Endodermal cell (in vitro differentiated cells): Measurements from ENCODE around the gene KIT. TPM values are rescaled to one million over a fixed set of nuclear protein-coding genes. Genes with fewer than 3 reads are reported as not detected.

ENCODE experiments used
- DNase-seq: peaks from one replicate; pipeline ENCODE4 v3.0.0-alpha.2; 2017
- H3K27ac ChIP-seq: 2 replicates; pipeline ENCODE4 v1.5.1; 2013; ENCODE audit warnings: mild to moderate bottlenecking, low read depth, low read length, moderate library complexity
- H3K27me3 ChIP-seq: 2 replicates; pipeline ENCODE4 v1.6.1; 2013; ENCODE audit warnings: mild to moderate bottlenecking, low read length, moderate library complexity; ENCODE audit not compliant: insufficient read depth, control insufficient read depth, poor library complexity, severe bottlenecking
- H3K36me3 ChIP-seq: 2 replicates; pipeline ENCODE4 v1.7.0; 2013; ENCODE audit warnings: mild to moderate bottlenecking, low read length, moderate library complexity; ENCODE audit not compliant: control insufficient read depth, insufficient read depth
- H3K4me1 ChIP-seq: one replicate; pipeline ENCODE4 v1.7.0; 2013; ENCODE audit warnings: low read length; ENCODE audit not compliant: control insufficient read depth, insufficient read depth
- H3K4me3 ChIP-seq: 2 replicates; pipeline ENCODE4 v1.5.1; 2013; ENCODE audit warnings: mild to moderate bottlenecking, low read length, moderate library complexity
- H3K9ac ChIP-seq: 2 replicates; pipeline ENCODE4 v1.6.1; 2013; ENCODE audit warnings: mild to moderate bottlenecking, low read length, moderate library complexity; ENCODE audit not compliant: poor library complexity, severe bottlenecking; ENCODE audit errors: extremely low read depth
- H3K9me3 ChIP-seq: 2 replicates; pipeline ENCODE4 v1.6.1; 2013; ENCODE audit warnings: mild to moderate bottlenecking, low read length, moderate library complexity; ENCODE audit not compliant: control insufficient read depth
- H3K27ac Mint-ChIP-seq: 2 replicates; pipeline ENCODE4 v1.8.0; 2020; ENCODE audit warnings: mixed read lengths
- H3K27me3 Mint-ChIP-seq: 2 replicates; pipeline ENCODE4 v1.8.0; 2021; ENCODE audit warnings: mild to moderate bottlenecking, mixed read lengths; ENCODE audit not compliant: insufficient read depth
- H3K36me3 Mint-ChIP-seq: 2 replicates; pipeline ENCODE4 v1.8.0; 2020; ENCODE audit warnings: low read depth, mixed read lengths
- H3K4me1 Mint-ChIP-seq: 2 replicates; pipeline ENCODE4 v1.8.0; 2020; ENCODE audit warnings: mixed read lengths
- H3K4me3 Mint-ChIP-seq: 2 replicates; pipeline ENCODE4 v1.8.0; 2020; ENCODE audit warnings: mild to moderate bottlenecking, moderate library complexity, mixed read lengths
- H3K9me3 Mint-ChIP-seq: 2 replicates; pipeline ENCODE4 v1.8.0; 2020; ENCODE audit warnings: mild to moderate bottlenecking, mixed read lengths
- WGBS, 2 experiments: methylation state at CpG; one replicate each; pipeline versions ENCODE4 v1.1.5 to v1.1.7; 2013; ENCODE audit warnings: missing lambda C conversion rate in 2 of 2, mixed read lengths in 1 of 2; ENCODE audit not compliant: insufficient coverage in 1 of 2, insufficient read length in 1 of 2; 5-methylcytosine and 5-hydroxymethylcytosine counted together
- total RNA-seq, 2 donors: library from RNA; stranded (reverse); fragmentation: NEBNext Ultra II Directional in 1 of 2; extraction: Animal tissue kit (Norgen Biotek cat#: 25700) in 1 of 2; gene quantifications; 2 replicates in 1 of 2; 3 replicates in 1 of 2; pipeline ENCODE4 v1.2.1, GENCODE V29; 2021
- TF ChIP-seq, protein P1 (sequence below): fragments of 200-600 bp; sonication (generic); conservative IDR thresholded peaks from 2 replicates; pipeline ENCODE4 v1.5.0; 2021; ENCODE audit warnings: antibody characterized with exemption, mild to moderate bottlenecking

Gene KIT
- total RNA-seq, 2 donors from 2014 or later: 135 to 167 TPM

DNA sequence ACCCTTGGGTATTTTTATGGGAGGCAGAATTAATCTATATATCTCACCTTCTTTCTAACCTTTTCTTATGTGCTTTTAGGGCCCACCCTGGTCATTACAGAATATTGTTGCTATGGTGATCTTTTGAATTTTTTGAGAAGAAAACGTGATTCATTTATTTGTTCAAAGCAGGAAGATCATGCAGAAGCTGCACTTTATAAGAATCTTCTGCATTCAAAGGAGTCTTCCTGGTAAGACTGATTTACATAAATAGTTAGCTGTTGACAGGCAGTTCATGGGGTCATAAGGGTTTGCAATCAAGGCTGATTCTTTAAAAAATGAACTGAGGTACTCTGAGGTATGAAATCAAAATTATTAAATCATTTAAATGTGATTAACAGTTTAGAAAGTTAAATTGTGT is 71.5 kb downstream of the KIT start:
- H3K4me1 Mint-ChIP-seq: peaks cover 4% of the 10 kb centered on the region

DNA sequence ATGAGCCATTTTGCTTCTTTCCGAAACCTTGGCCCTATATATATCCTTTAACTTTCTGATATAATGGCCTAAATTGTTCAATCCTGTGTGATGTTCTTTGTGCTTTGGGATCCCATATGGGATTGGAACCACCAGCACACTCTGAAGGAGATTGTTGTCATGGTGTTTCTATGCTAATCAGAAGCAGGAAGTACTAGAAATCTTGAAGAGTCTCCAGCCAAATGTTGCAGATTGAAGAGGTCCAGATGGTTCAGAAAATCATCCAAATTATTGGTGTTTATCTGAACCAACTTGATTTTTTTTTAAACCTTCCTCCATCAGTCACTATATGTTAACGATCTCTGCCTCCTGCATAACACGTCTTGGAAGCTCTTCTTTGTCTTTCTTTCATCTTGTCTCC is 72.8 kb downstream of the KIT start:
- no peak for DNase-seq
- Histone ChIP-seq H3K4me1 (no peaks in the 10 kb centered on the region), H3K36me3 (peaks cover 100% of the 10 kb centered on the region), H3K9ac (no peak overlapping the region), H3K9me3 (no peaks in the 10 kb centered on the region), H3K27me3 (no peaks in the 10 kb centered on the region), H3K27ac (no peak overlapping the region), H3K4me3 (no peak overlapping the region)
- Mint-ChIP-seq H3K27me3 (no peaks in the 10 kb centered on the region), H3K27ac (no peak overlapping the region), H3K4me3 (no peak overlapping the region), H3K36me3 (peaks cover 83% of the 10 kb centered on the region), H3K9me3 (no peaks in the 10 kb centered on the region), H3K4me1 (peaks cover 4% of the 10 kb centered on the region)
- WGBS, 2 experiments: 76 to 97% methylated on average over 2 to 3 of the region's 3 CpGs
- TF ChIP-seq, protein P1, sequence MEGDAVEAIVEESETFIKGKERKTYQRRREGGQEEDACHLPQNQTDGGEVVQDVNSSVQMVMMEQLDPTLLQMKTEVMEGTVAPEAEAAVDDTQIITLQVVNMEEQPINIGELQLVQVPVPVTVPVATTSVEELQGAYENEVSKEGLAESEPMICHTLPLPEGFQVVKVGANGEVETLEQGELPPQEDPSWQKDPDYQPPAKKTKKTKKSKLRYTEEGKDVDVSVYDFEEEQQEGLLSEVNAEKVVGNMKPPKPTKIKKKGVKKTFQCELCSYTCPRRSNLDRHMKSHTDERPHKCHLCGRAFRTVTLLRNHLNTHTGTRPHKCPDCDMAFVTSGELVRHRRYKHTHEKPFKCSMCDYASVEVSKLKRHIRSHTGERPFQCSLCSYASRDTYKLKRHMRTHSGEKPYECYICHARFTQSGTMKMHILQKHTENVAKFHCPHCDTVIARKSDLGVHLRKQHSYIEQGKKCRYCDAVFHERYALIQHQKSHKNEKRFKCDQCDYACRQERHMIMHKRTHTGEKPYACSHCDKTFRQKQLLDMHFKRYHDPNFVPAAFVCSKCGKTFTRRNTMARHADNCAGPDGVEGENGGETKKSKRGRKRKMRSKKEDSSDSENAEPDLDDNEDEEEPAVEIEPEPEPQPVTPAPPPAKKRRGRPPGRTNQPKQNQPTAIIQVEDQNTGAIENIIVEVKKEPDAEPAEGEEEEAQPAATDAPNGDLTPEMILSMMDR: no peak

More for the DNA sequence above, 71.5 kb downstream of the KIT start:
- no peak overlapping the region for H3K27ac ChIP-seq
- whole genome bisulfite sequencing, 2 experiments: 73 to 100% methylated on average over 1 of the region's 1 CpG
- Mint-ChIP-seq H3K9me3 (no peaks in the 10 kb centered on the region), H3K36me3 (peaks cover 83% of the 10 kb centered on the region), H3K27ac (no peak overlapping the region), H3K4me3 (no peak overlapping the region), H3K27me3 (no peaks in the 10 kb centered on the region)
- no peak overlapping the region for H3K4me3 ChIP-seq
- no peak overlapping the region for H3K9ac ChIP-seq
- peaks cover 92% of the 10 kb centered on the region for H3K36me3 ChIP-seq
- DNase-seq: no peak
- no peaks in the 10 kb centered on the region for H3K9me3 ChIP-seq
- H3K4me1 ChIP-seq: no peaks in the 10 kb centered on the region
- TF ChIP-seq, protein P1: no peak
- no peaks in the 10 kb centered on the region for H3K27me3 ChIP-seq

DNA sequence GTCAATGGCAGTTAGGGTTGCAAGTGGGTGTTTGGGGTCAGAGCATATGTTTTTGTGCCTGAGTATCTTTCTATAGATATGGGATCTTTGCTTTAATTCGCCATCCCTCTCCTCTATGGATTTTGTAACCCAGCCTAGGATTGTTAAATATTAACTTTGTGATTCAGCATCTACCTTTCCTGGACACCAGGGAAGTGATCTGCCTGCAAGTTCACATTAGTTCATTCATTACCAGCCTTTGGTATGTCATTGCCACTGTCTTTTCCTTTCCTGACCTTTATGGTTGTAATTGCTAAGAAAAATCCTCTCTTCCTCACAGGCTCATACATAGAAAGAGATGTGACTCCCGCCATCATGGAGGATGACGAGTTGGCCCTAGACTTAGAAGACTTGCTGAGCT is 73.8 kb downstream of the KIT start:
- Histone ChIP-seq H3K4me1 (no peaks in the 10 kb centered on the region), H3K27ac (no peak overlapping the region), H3K27me3 (no peaks in the 10 kb centered on the region), H3K4me3 (no peak overlapping the region), H3K9ac (no peak overlapping the region), H3K9me3 (no peaks in the 10 kb centered on the region), H3K36me3 (peaks cover 100% of the 10 kb centered on the region)
- TF ChIP-seq, protein P1: no peak
- Mint-ChIP-seq H3K9me3 (no peaks in the 10 kb centered on the region), H3K27me3 (no peaks in the 10 kb centered on the region), H3K36me3 (peaks cover 88% of the 10 kb centered on the region), H3K4me3 (no peak overlapping the region), H3K4me1 (peaks cover 4% of the 10 kb centered on the region), H3K27ac (no peak overlapping the region)
- no peak for DNase-seq
- 83 to 97% methylated on average over 1 to 3 of the region's 3 CpGs for WGBS, 2 experiments
